Right lobe of liver (tissue), 4 donors: ENCODE results near the gene POU2F3.

Experiments
- CTCF ChIP-seq, 4 donors: fragments of 200-600 bp in 3 of 4; fragments of 450-650 bp in 1 of 4; IDR thresholded peaks; one replicate each; pipeline versions ENCODE4 v1.5.1 to v1.8.0; 2016 to 2022; ENCODE audit warnings: antibody characterized with exemption in 4 of 4, mild to moderate bottlenecking in 2 of 4
- POLR2A ChIP-seq: fragments of 450-650 bp; IDR thresholded peaks from one replicate; pipeline ENCODE4 v1.6.1; 2017; ENCODE audit warnings: antibody characterized with exemption, mild to moderate bottlenecking
- donor health status: DM: no; HTN: no; CAD: no.
- donor health status: DM: no; HTN: no; CAD: no.
- donor health status: DM: no; HTN: yes; CAD: no.

GRCh38 chr11:120354779-120355178 lies 114.8 kb downstream of the POU2F3 start:
- TF ChIP-seq CTCF (IDR thresholded peaks at IDR 0.05) (no peak), POLR2A (no peak)
